GM19043 (cell line): ENCODE data around the gene BOLA2B.
"Not testable (repeated sequence)": the region's sequence is repeated elsewhere in the genome, so short reads cannot be mapped to it uniquely, and the experiment has no call there.

Experiments used
- ATAC-seq: cut with Tn5 transposase; IDR thresholded peaks from one replicate; pipeline ENCODE4 v1.9.1; 2021; ENCODE audit warnings: low read depth; ENCODE audit not compliant: unreplicated experiment

BOLA2B gene

GRCh38 chr16:30193615-30194014 is at the start of gene BOLA2B, which contains the start of gene SLX1A:
BOLA2B (minus strand) TSS chr16:30193666; CDS start chr16:30193595, 71 bp downstream.
SLX1A (plus strand) TSS chr16:30193875; CDS start chr16:30194085, 210 bp downstream.
- peak; percentile 85 for ATAC-seq

- not testable (repeated sequence) for ATAC-seq
These were observed 23.6 kb upstream of the BOLA2B start for GRCh38 chr16:30217082-30217481.

GRCh38 chr16:30211414-30211813 is 17.9 kb upstream of the BOLA2B start:
- not testable (repeated sequence) for ATAC-seq

- ATAC-seq, result not testable (repeated sequence)
These were observed 15.6 kb upstream of the BOLA2B start for GRCh38 chr16:30209032-30209431.

- not testable (repeated sequence) for ATAC-seq
These were observed 13.7 kb upstream of the BOLA2B start for GRCh38 chr16:30207063-30207704.

GRCh38 chr16:30206252-30206651 is 12.8 kb upstream of the BOLA2B start:
- ATAC-seq, result not testable (repeated sequence)

- not testable (repeated sequence) for ATAC-seq
These were observed 12.2 kb upstream of the BOLA2B start for GRCh38 chr16:30205541-30206236.

- ATAC-seq, result not testable (repeated sequence)
These were observed 6.3 kb upstream of the BOLA2B start for GRCh38 chr16:30199608-30200343.

GRCh38 chr16:30199049-30199448 is 5.6 kb upstream of the BOLA2B start, which contains the start of gene SULT1A3:
SULT1A3 (plus strand) TSS chr16:30199255; CDS start chr16:30200729, 1,474 bp downstream.
- not testable (repeated sequence) for ATAC-seq

GRCh38 chr16:30197001-30197400 is 3.5 kb upstream of the BOLA2B start:
- ATAC-seq, result not testable (repeated sequence)

- peak; percentile 50 for ATAC-seq
These were observed 883 bp upstream of the BOLA2B start for GRCh38 chr16:30194172-30194925.

GRCh38 chr16:30193098-30193497 is 368 bp downstream of the BOLA2B start:
- not testable (repeated sequence) for ATAC-seq

GRCh38 chr16:30191158-30191557 is 2.3 kb downstream of the BOLA2B start:
- ATAC-seq, result not testable (repeated sequence)

- no peak for ATAC-seq
These were observed 5.4 kb downstream of the BOLA2B start for GRCh38 chr16:30187971-30188561.

GRCh38 chr16:30187556-30187865 is 6.0 kb downstream of the BOLA2B start:
- ATAC-seq, result no peak

- no peak for ATAC-seq
These were observed 6.5 kb downstream of the BOLA2B start for GRCh38 chr16:30186782-30187555.

GRCh38 chr16:30186444-30186781 is 7.1 kb downstream of the BOLA2B start:
- ATAC-seq, result no peak

GRCh38 chr16:30185683-30186421 is 7.6 kb downstream of the BOLA2B start:
- ATAC-seq, result peak; percentile 38
